GM15510 (cell line): ENCODE measurements around the gene PTPRE.

ENCODE experiments used
- POLR2A ChIP-seq: IDR thresholded peaks from 3 replicates; pipeline ENCODE4 v1.6.1; 2011; ENCODE audit warnings: borderline replicate concordance; ENCODE audit not compliant: insufficient read length; ENCODE audit errors: extremely low read depth

Gene PTPRE

GRCh38 chr10:128030498-128031072, 123.7 kb downstream of the PTPRE start:
- no peak for TF ChIP-seq POLR2A

DNA sequence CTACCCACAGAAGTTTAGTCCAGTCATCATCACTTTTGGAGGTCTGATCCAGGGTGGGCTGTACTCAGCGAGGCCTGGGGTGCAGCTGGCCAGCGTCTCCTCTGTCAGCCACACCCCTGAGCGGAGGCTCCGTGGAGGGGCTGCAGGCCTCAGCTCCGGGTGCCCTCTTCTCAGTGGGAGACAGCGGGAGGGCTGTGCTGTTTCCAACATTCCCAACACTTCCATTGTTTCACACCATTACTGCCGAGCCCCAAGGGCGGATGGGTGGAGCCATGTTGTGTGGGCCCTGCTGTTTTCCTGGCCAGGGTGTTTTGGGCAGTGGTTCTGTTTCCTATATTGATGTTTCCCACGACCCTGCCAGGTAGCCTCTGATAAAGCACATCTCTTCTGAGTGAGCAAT, 124.3 kb downstream of the PTPRE start:
- no peak for TF ChIP-seq POLR2A

DNA sequence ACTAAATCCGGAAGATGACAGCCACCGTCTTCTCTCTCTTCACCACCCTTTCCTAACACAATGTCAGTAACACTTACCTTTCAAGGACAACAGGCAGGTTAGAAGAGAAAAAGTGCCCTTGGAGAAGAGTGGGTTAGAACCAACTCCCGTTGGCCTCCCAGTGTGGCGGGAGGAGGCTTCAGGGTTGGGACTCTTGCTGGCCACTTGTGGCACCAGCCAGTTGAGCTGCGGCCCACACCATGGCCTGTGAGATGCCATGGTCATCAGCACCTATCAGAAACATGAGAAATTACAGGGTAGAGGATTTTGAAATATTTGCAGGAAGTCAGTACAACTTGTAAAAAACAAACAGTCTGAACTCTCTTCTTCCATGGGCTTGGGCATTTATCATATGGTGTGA, 125.6 kb downstream of the PTPRE start:
- TF ChIP-seq POLR2A, result no peak

DNA sequence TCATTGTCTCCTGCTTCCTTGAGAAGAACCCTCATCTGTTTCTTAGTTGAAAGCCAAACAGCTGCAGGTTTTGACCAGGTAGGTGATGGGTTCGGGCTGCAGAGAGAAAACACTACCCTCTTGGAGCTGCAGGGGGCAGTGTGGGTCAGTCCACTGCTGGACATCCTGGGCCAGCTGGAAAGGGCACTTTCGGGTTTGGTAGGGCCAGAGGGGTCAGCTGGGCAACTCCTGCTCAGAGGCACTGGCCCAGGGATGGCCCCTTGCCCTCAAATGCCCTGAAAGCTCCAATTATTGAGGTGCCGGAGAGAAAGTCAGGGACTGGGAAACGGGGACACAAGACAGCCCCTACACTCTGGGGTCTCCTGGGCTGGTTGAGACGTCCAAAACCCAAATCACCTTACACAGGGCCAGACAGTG, 128.7 kb downstream of the PTPRE start:
- no peak for TF ChIP-seq POLR2A

DNA sequence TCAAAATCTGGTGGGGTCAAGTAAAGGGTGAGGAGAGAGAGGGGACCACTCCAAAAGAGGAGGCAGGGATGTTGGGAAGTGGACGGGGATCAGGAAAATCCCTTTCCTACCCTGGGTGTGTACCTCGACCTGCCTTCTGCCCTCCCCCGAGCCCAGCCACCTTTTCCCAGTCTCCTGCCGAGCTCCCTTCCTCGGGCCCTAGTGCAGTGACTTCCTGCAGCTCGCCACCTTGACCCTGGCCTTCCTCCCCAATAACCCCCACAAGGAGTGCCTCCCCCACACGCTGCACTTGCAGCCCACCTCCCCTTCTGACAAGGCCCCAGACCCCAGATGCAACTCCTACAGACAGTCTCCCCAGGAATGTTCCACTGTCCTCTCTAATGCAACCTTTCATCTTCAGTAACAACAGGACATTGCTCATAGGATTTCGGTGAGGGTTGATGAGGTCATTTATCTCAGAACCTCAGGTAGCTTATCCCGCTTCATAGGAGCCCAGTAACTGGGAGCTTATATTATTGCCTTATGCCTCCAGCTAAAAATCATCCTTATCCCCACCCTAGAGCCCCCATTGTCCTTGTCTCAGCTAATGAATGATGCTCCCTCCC, 129.2 kb downstream of the PTPRE start:
- no peak for TF ChIP-seq POLR2A

- TF ChIP-seq POLR2A, result no peak
These were observed 130.0 kb downstream of the PTPRE start for GRCh38 chr10:128036746-128037543.

DNA sequence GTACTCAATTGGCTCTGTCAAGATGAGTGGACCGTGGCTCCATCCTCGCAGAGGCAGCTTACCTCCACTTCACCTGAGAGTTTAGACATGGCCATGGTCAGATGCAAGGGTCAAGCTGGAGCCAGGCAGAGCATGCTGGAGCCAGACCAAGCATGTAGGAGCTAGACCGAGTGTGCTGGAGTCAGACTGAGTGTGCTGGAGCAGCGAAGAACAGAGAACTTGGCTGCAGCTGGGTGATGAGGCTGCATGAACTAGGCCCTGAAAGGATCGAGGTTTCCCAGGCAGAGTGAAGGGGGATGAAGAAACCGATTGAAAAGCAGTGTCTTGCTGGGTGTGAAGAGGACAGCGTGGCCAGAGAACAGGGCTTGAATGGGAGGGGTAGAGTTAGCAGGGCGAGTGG, 133.2 kb downstream of the PTPRE start:
- no peak for TF ChIP-seq POLR2A

DNA sequence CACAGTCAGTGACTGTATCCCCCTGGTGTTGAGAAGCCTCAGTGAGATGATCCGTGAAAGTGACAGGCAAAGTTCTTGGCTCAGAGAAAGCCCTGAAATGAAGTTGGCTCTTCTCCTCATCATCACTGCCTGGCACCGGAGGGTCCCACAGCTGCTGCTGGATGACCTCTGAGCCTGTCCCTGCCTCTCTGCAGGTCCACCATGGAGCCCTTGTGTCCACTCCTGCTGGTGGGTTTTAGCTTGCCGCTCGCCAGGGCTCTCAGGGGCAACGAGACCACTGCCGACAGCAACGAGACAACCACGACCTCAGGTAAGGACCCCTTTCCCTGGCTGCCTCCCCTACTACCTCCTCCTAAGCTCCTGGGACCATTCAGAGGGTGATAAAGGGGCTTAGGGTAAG, 133.8 kb downstream of the PTPRE start:
- no peak for TF ChIP-seq POLR2A

GRCh38 chr10:128042131-128042610, 135.3 kb downstream of the PTPRE start:
- TF ChIP-seq POLR2A, result no peak

GRCh38 chr10:128043259-128044045, 136.5 kb downstream of the PTPRE start:
- no peak for TF ChIP-seq POLR2A

DNA sequence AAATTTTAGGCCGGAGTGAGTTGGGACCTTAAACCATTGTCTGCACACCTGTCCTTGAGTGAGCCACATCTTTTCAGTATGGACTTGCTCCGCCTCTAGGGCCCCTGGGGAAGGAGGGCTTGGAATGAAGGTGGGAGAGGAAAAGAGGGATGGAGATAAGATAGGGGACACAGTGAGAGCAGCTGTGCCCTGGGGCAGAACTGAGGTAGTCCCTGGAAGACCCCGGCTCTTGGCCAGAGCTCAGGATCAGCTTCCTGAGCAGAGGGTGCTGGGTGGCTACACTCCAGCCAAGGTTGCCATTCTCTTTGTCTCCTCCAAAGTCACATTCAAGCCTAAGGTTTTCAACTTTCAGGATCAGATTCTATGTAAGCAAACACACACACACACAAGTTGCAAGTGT, 137.3 kb downstream of the PTPRE start:
- no peak for TF ChIP-seq POLR2A

DNA sequence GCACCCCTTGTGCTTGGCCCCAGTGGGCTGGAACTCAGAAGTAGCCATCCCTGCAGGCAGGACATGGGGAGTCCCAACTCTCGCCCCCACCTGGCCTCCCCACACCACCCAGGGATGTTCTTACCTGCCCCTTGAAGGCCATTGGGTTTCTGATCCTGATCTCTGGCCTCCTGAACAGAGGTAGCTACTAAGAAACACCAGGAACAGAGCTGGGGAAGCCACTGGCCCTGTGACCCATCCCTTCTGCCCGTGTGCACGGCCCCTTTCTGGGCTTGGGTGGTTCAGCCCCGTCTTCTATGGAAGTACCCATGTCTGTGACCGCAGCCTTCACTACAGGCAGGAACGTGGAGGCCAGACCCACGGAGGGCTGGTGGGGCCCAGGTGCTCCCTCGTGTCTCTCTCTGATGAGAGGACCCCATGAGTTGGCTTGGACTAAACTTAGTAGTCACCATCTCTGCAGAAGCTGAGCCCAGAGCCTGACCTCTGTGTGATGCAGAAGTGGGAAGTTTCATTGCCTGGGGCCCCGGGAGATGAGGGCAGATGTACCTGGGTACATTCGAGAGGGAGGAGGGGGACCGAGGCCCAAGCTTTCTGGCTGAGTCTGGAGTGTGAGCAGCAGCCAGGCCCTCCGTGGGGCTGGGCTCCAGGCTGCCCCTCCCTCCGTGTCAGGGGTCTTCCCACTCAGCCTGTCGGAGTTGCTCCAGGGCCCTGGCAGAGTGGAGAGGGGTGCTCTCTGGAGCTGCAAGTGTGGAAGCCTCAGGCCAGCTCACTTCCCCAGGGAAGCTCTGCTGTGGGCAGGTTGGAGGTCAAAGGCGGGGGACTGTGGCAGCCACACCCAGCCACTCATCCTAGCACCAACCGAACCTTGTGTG, 138.3 kb downstream of the PTPRE start:
- no peak for TF ChIP-seq POLR2A

GRCh38 chr10:128045833-128046120, 138.9 kb downstream of the PTPRE start:
- TF ChIP-seq POLR2A, result no peak
